Measurements from ENCODE around the gene PARS2. TPM values are rescaled to one million over a fixed set of nuclear protein-coding genes. Genes with fewer than 3 reads are reported as not detected.
A peak's percentile ranks its signal among the peaks of the same experiment; 100 is the strongest.

Gene PARS2
- total RNA-seq, 4 donors from 2014 or later: 4.8 to 7.4 (median 6.0) TPM

DNA sequence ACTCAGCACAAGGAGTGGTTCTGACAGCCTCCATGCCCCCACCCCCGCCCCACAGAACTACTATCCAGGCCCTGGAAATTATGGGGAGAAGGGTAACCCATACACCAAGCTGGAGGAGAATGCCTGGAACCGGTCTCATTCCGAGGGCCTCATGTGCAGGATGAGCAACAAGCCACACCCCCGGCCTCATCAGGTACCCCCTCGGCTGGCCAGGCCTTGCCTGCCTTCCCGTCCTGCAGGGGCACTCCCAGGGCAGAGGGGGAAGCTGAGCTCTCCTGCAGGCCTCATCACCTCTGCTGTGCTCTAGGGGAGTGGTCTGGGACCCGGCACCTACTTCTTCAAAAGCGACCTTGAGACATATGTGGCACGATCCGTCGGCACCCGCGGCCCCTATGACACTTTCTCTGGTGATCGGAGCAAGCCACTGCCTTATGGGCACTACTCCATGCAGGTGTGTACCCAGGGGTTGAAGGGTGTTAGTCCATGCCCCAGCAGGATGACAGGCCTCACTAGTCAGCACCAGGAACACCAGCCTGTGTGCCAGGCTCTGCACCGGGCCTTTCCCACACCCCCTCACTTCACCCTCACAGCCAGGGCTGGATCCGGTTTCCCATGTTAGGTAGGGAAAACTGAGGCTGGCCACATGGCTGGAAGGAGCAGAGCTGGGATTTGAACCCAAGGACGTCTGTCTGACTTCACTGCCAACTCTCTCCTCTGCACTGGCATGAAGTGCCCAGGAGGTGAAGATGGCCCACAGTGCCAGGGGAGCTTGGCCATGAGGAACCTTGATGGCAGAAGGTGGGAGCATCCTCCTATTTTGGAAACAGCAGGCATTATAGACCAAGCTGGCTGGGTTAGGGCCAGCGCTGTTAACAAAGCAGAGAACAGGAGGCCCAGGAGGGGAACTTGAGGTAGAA, 47.7 kb upstream of the PARS2 start:
- Histone ChIP-seq H3K27me3 (no peaks in the 10 kb centered on the region), H3K36me3 (no peaks in the 10 kb centered on the region), H3K9me3 (no peaks in the 10 kb centered on the region), H3K4me1 (no peaks in the 10 kb centered on the region), H3K27ac (no peak overlapping the region), H3K4me3 (replicated peaks in 1 of 3) (no peak overlapping the region)
- WGBS, 2 donors: 83 to 84% methylated on average over 7 to 18 of the region's 18 CpGs
- no peak for TF ChIP-seq POLR2A (IDR thresholded peaks at IDR 0.05)
- TF ChIP-seq, protein P1, sequence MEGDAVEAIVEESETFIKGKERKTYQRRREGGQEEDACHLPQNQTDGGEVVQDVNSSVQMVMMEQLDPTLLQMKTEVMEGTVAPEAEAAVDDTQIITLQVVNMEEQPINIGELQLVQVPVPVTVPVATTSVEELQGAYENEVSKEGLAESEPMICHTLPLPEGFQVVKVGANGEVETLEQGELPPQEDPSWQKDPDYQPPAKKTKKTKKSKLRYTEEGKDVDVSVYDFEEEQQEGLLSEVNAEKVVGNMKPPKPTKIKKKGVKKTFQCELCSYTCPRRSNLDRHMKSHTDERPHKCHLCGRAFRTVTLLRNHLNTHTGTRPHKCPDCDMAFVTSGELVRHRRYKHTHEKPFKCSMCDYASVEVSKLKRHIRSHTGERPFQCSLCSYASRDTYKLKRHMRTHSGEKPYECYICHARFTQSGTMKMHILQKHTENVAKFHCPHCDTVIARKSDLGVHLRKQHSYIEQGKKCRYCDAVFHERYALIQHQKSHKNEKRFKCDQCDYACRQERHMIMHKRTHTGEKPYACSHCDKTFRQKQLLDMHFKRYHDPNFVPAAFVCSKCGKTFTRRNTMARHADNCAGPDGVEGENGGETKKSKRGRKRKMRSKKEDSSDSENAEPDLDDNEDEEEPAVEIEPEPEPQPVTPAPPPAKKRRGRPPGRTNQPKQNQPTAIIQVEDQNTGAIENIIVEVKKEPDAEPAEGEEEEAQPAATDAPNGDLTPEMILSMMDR (IDR thresholded peaks at IDR 0.05): no peak
- intact Hi-C loops (cut with DNase I): loop anchor here (10.0 kb wide), 1 partner anchor 317 kb away; no protein-coding TSS in a partner anchor
- DNase-seq: no peak

DNA sequence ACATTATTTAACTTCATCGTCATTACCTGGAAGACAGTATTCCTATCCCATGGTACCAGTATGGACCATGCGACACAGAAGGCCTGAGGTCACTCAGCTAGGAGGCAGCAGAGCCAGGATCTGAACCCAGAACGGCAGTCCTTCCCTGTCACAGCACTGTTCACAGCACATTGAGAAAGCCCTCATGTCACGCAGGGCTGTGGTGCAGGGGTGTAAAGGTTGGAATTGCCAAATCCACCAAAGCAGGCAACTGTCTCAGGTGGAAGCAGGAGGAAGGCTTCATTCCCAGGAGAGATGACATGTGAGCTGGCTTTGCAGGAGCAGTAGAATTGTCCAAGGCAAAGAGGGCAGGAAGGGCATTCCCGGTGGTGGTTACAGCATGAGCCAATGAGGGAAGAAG, 46.7 kb upstream of the PARS2 start:
- no peaks in the 10 kb centered on the region for H3K27me3 ChIP-seq
- TF ChIP-seq POLR2A (IDR thresholded peaks at IDR 0.05): no peak
- TF ChIP-seq, protein P1 (IDR thresholded peaks at IDR 0.05): no peak
- no peaks in the 10 kb centered on the region for H3K36me3 ChIP-seq
- no peaks in the 10 kb centered on the region for H3K4me1 ChIP-seq
- no peak overlapping the region for H3K4me3 ChIP-seq (replicated peaks in 1 of 3)
- intact Hi-C loops (cut with DNase I): loop anchor here (10.0 kb wide), 1 partner anchor 316 kb away; no protein-coding TSS in a partner anchor
- no peaks in the 10 kb centered on the region for H3K9me3 ChIP-seq
- H3K27ac ChIP-seq: no peak overlapping the region
- WGBS, 2 donors: 86 to 90% methylated on average over 5 of the region's 5 CpGs
- DNase-seq: no peak

DNA sequence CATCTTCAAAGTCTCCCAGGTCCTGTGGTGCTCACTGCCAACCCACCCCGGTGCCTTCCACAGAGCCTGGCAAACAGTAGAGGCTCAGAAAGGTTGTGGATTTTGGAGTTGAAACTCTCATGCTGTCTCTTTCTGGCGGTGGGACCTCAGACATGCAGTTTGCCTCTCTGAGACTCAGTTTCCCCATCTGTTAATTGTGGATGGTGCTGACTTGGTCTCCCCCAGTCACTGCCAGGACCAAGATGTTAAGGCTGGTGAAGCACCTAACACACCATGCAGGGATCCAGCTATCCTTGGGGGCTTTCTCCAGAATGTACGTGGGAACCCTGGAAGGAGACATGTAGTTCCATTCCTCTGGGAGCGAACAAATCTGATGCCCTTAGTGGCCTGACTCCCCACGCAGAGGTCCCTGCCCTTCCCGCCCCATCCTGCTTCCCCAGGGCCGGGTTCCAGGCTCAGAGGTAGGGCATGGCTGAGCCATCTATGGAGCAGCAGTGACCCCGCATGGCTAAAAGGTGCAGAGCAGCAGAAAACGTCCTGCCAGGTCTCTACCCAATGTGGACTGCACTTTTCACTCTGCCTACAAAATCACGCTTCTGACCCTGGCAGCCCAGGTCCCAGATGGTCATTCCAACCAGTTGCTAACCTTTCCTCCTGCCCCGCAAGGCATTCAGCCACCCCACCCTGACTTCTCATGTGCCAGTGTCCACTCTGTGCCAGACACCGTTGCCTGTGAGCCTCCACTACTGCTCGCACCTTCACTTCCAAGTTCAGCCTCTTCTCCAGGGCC, 46.0 kb upstream of the PARS2 start:
- Histone ChIP-seq H3K27ac (no peak overlapping the region), H3K4me1 (no peaks in the 10 kb centered on the region), H3K9me3 (no peaks in the 10 kb centered on the region), H3K27me3 (no peaks in the 10 kb centered on the region), H3K4me3 (replicated peaks in 1 of 3) (no peak overlapping the region), H3K36me3 (no peaks in the 10 kb centered on the region)
- intact Hi-C loops (cut with DNase I): loop anchor here (10.0 kb wide), 1 partner anchor 316 kb away; no protein-coding TSS in a partner anchor
- WGBS, 2 donors: 32 to 34% methylated on average over 13 of the region's 13 CpGs
- TF ChIP-seq, protein P1 (IDR thresholded peaks at IDR 0.05): peak; percentile 40 to 90 (median 78)
- no peak for TF ChIP-seq POLR2A (IDR thresholded peaks at IDR 0.05)
- DNase-seq: peak; percentile 57 to 62

DNA sequence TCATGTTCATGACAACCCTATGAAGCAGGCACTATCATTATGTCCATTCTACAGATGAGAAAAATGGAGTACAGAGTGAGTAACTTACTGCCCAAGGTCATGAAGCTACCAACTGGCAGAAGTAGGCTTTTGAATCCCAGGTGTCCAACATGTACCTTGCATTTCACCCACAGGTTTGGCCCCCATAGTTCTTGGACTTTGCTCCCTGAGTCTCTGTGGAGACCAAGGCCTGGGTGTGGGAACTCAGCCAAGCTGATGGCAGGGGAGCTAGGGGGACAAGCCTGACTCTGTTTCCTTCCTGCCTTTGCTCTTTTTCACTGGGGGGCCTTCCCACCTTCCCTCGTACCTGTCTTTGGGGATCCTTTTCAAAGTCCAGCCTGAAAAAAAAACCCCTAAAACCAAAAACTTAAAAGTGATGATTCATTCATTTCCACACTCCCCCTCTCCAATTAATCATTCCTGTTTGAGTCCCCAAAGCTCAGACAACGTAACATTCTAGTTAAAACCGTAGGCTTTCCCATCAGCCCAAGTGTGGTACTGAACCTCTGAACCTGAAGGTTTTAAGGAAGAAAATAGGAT, 45.3 kb upstream of the PARS2 start:
- Histone ChIP-seq H3K4me1 (no peaks in the 10 kb centered on the region), H3K9me3 (no peaks in the 10 kb centered on the region), H3K4me3 (replicated peaks in 1 of 3) (no peak overlapping the region), H3K36me3 (no peaks in the 10 kb centered on the region), H3K27me3 (no peaks in the 10 kb centered on the region), H3K27ac (no peak overlapping the region)
- TF ChIP-seq POLR2A (IDR thresholded peaks at IDR 0.05): no peak
- TF ChIP-seq, protein P1 (IDR thresholded peaks at IDR 0.05): no peak
- WGBS, 2 donors: 68 to 77% methylated on average over 3 of the region's 3 CpGs
- DNase-seq: no peak
- intact Hi-C loops (cut with DNase I): loop anchor here (10.0 kb wide), 1 partner anchor 315 kb away; no protein-coding TSS in a partner anchor
